Natural killer cell (primary cell): ENCODE data around the gene CTNNA2. TPM values are rescaled to one million over a fixed set of nuclear protein-coding genes. Genes with fewer than 3 reads are reported as not detected.
A peak's percentile ranks its signal among the peaks of the same experiment; 100 is the strongest.

Experiments used
- ATAC-seq, 3 donors: fragments of 150-1000 bp in 2 of 3; fragments of 200-7000 bp in 1 of 3; cut with Tn5 transposase; 1 replicate in 1 of 3; 2 replicates in 2 of 3; pipeline ENCODE4 v1.10.0; 2021; ENCODE audit warnings: mild to moderate bottlenecking in 2 of 3, moderate library complexity in 2 of 3
- DNase-seq, 2 donors: peaks; one replicate each; pipeline versions ENCODE4 v3.0.0 to v3.0.0-alpha.2; 2013 to 2021; ENCODE audit warnings: mixed read lengths in 1 of 2
- H3K27ac ChIP-seq: one replicate; pipeline ENCODE4 v1.5.1; 2013; ENCODE audit warnings: mild to moderate bottlenecking, low read length
- H3K27me3 ChIP-seq: one replicate; pipeline ENCODE4 v1.6.1; 2013; ENCODE audit warnings: low read length; ENCODE audit not compliant: control insufficient read depth, insufficient read depth
- H3K36me3 ChIP-seq: one replicate; pipeline ENCODE4 v1.6.1; 2013; ENCODE audit warnings: low read length; ENCODE audit not compliant: control insufficient read depth, insufficient read depth
- H3K4me1 ChIP-seq: one replicate; pipeline ENCODE4 v1.6.1; 2013; ENCODE audit warnings: low read length; ENCODE audit not compliant: control insufficient read depth, insufficient read depth
- H3K4me3 ChIP-seq: one replicate; pipeline ENCODE4 v1.5.1; 2013; ENCODE audit warnings: low read length
- H3K9me3 ChIP-seq: one replicate; pipeline ENCODE4 v1.6.1; 2013; ENCODE audit warnings: low read length; ENCODE audit not compliant: control insufficient read depth, insufficient read depth
- H3K27ac Mint-ChIP-seq, 2 donors: one replicate each; pipeline ENCODE4 v1.8.0; 2022; ENCODE audit warnings: mild to moderate bottlenecking in 2 of 2, mixed read lengths in 2 of 2, moderate library complexity in 1 of 2
- H3K27me3 Mint-ChIP-seq, 2 donors: one replicate each; pipeline ENCODE4 v1.8.0; 2022; ENCODE audit warnings: low read depth in 2 of 2, mixed read lengths in 2 of 2
- H3K36me3 Mint-ChIP-seq: one replicate; pipeline ENCODE4 v1.8.0; 2022; ENCODE audit warnings: mixed read lengths
- H3K4me1 Mint-ChIP-seq, 2 donors: one replicate each; pipeline ENCODE4 v1.8.0; 2022; ENCODE audit warnings: mixed read lengths in 2 of 2
- H3K4me3 Mint-ChIP-seq: one replicate; pipeline ENCODE4 v1.8.0; 2022; ENCODE audit warnings: mild to moderate bottlenecking, moderate library complexity, mixed read lengths
- H3K9me3 Mint-ChIP-seq, 2 donors: one replicate each; pipeline ENCODE4 v1.8.0; 2022; ENCODE audit warnings: mixed read lengths in 2 of 2
- CTCF ChIP-seq: fragments of 200-600 bp; IDR thresholded peaks from one replicate; pipeline ENCODE4 v1.8.0; 2022; ENCODE audit warnings: antibody characterized with exemption
- WGBS: methylation state at CpG from one replicate; pipeline ENCODE4 v1.1.7; 2013; ENCODE audit warnings: missing lambda C conversion rate; ENCODE audit not compliant: insufficient coverage; 5-methylcytosine and 5-hydroxymethylcytosine counted together
- intact Hi-C: fragments of 100-400 bp; cut with micrococcal nuclease; formaldehyde crosslinking; loops from one replicate; pipeline ENCODE4 v1.14.2; 2022
- total RNA-seq, 4 donors: library from RNA; stranded (reverse); fragments of 120-200 nt in 1 of 4; gene quantifications; one replicate each; pipeline versions ENCODE4 v1.2.3 to v1.2.4, GENCODE V29; 2013 to 2022

CTNNA2 gene
- total RNA-seq, 3 donors from 2014 or later (not counting 1 experiment from before 2014, with no cell fraction given), result not detected

GRCh38 chr2:79887747-79888374 lies 375.0 kb downstream of the CTNNA2 start:
- H3K9me3 Mint-ChIP-seq, result peaks cover 0 to 1% of the 10 kb centered on the region in 2 donors
- Histone ChIP-seq H3K4me3 (no peak overlapping the region), H3K36me3 (no peaks in the 10 kb centered on the region), H3K9me3 (no peaks in the 10 kb centered on the region), H3K27ac (no peak overlapping the region), H3K27me3 (no peaks in the 10 kb centered on the region), H3K4me1 (no peaks in the 10 kb centered on the region)
- ATAC-seq, result no peak
- intact Hi-C loops, result no loop called here
- no peaks in the 10 kb centered on the region for H3K36me3 Mint-ChIP-seq
- H3K27me3 Mint-ChIP-seq, result no peaks in the 10 kb centered on the region
- H3K27ac Mint-ChIP-seq, result no peak overlapping the region
- no peak for TF ChIP-seq CTCF
- DNase-seq, result peak in 1 of 2 donors; percentile 50
- H3K4me3 Mint-ChIP-seq, result no peak overlapping the region
- WGBS, result 49% methylated on average over 5 of the region's 7 CpGs
- no peaks in the 10 kb centered on the region for H3K4me1 Mint-ChIP-seq

- WGBS, result no CpG with 5 or more reads among the region's 2 CpGs
- Histone ChIP-seq H3K27me3 (no peaks in the 10 kb centered on the region), H3K4me3 (no peak overlapping the region), H3K27ac (no peak overlapping the region), H3K9me3 (no peaks in the 10 kb centered on the region), H3K36me3 (no peaks in the 10 kb centered on the region), H3K4me1 (no peaks in the 10 kb centered on the region)
- H3K4me1 Mint-ChIP-seq, result no peaks in the 10 kb centered on the region
- H3K9me3 Mint-ChIP-seq, result peaks cover 7 to 9% of the 10 kb centered on the region in 2 donors
- no peak overlapping the region for H3K4me3 Mint-ChIP-seq
- no peaks in the 10 kb centered on the region for H3K36me3 Mint-ChIP-seq
- DNase-seq (no peak), ATAC-seq (no peak)
- intact Hi-C loops, result no loop called here
- H3K27ac Mint-ChIP-seq, result no peak overlapping the region
- H3K27me3 Mint-ChIP-seq, result no peaks in the 10 kb centered on the region
- TF ChIP-seq CTCF, result no peak
Measured at GRCh38 chr2:79892123-79892522, 379.3 kb downstream of the CTNNA2 start.

GRCh38 chr2:79899196-79899595 lies 386.3 kb downstream of the CTNNA2 start:
- intact Hi-C loops, result no loop called here
- Histone ChIP-seq H3K9me3 (no peaks in the 10 kb centered on the region), H3K27ac (no peak overlapping the region), H3K27me3 (no peaks in the 10 kb centered on the region), H3K4me1 (no peaks in the 10 kb centered on the region), H3K36me3 (no peaks in the 10 kb centered on the region), H3K4me3 (no peak overlapping the region)
- no peak overlapping the region for H3K27ac Mint-ChIP-seq
- H3K9me3 Mint-ChIP-seq, result peaks cover 10 to 11% of the 10 kb centered on the region in 2 donors
- H3K36me3 Mint-ChIP-seq, result no peaks in the 10 kb centered on the region
- TF ChIP-seq CTCF, result no peak
- no peak for ATAC-seq
- 100% methylated on average over 1 of the region's 4 CpGs for WGBS
- H3K4me1 Mint-ChIP-seq, result no peaks in the 10 kb centered on the region
- H3K27me3 Mint-ChIP-seq, result no peaks in the 10 kb centered on the region
- H3K4me3 Mint-ChIP-seq, result no peak overlapping the region
- no peak for DNase-seq

GRCh38 chr2:79901161-79901560 lies 388.3 kb downstream of the CTNNA2 start:
- DNase-seq (no peak), ATAC-seq (no peak)
- Histone ChIP-seq H3K36me3 (no peaks in the 10 kb centered on the region), H3K4me1 (no peaks in the 10 kb centered on the region), H3K9me3 (no peaks in the 10 kb centered on the region), H3K27ac (no peak overlapping the region), H3K4me3 (no peak overlapping the region), H3K27me3 (no peaks in the 10 kb centered on the region)
- H3K27ac Mint-ChIP-seq, result no peak overlapping the region
- intact Hi-C loops, result no loop called here
- H3K4me1 Mint-ChIP-seq, result no peaks in the 10 kb centered on the region
- H3K9me3 Mint-ChIP-seq, result peaks cover 6% of the 10 kb centered on the region in 2 donors
- H3K36me3 Mint-ChIP-seq, result no peaks in the 10 kb centered on the region
- TF ChIP-seq CTCF, result no peak
- no peaks in the 10 kb centered on the region for H3K27me3 Mint-ChIP-seq
- no peak overlapping the region for H3K4me3 Mint-ChIP-seq
